Dedifferentiated amniotic fluid mesenchymal stem cell (primary cell): ENCODE measurements around the gene PRB3.

Experiments used
- DNase-seq: peaks from one replicate; pipeline ENCODE4 v3.0.0-alpha.2; 2016; ENCODE audit errors: extremely low spot score

Gene PRB3

DNA sequence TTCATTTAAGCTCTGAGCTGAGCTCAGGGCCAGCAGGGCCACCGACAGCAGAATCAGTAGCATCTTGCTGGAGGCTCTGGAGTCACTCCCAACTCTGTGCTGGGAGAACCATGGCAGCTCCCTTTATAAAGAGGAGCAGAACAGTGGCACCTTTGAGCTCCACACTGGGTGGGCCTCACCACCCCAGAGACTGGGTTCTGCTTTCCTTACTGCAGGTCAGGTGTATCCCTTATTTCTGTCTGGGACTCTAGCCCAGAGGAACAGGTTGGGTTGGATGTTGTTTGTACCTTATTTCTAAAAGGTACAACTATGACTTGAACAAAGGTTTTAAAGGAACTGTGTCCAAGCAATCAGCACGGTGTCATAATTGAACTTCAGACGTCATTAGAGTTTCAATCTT is at the start of gene PRB3:
PRB3 (minus strand) TSS at position 101 of the 400 bp plus-strand sequence; CDS start at position 63, 38 bp downstream.
- DNase-seq: no peak

DNA sequence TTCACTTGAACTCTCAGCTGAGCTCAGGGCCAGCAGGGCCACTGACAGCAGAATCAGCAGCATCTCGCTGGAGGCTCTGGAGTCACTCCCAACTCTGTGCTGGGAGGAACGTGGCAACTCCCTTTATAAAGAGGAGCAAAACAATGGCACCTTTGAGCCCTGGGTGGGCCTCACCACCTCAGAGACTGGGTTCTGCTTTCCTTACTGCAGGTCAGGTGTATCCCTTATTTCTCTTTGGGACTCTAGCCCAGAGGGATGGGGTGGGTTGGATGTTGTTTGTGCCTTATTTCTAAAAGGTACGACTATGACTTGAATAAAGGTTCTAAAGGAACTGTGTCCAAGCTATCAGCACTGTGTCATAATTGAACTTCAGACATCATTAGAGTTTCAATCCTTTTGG is 40.8 kb upstream of the PRB3 start, which contains the start of gene PRB4:
PRB4 (minus strand) TSS at position 101 of the 400 bp plus-strand sequence; CDS start at position 63, 38 bp downstream.
- DNase-seq: no peak

DNA sequence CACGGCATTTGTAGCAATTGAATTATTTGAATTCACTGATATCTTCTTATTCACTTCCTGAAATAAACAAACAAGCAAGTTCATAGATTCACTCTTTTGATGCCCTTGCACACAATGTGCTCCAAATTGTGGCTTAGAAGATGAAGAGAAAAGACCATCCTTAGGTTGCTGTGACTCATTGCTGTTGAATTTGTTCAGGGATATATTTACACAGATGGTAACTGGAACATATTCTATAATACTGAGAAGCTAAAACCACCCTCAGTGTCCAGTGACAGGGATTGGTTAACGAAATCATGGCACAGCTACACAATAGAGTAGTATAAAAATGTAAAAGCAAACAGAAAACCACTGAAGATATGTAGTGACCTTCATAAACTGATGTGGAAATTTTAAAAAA is 37.6 kb upstream of the PRB3 start:
- peak; percentile 14 for DNase-seq

DNA sequence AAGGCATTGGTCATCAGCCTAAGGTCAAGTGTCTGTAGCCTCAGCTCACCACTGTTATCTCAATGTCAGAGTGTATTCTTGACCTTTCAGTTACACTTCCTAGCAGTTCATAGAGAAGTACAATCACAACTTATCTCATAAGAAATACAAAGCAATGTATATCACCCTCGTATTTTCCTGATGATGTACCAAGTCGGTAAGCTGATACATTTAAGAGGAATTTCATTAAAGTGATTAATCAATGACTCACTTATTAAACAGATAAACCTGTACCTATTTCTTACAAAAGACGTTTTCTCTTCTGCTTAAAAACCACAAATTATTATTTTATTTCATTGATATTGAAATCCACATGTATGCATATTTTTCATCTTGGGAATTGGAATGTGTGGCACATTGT is 3.9 kb upstream of the PRB3 start:
- DNase-seq: no peak

DNA sequence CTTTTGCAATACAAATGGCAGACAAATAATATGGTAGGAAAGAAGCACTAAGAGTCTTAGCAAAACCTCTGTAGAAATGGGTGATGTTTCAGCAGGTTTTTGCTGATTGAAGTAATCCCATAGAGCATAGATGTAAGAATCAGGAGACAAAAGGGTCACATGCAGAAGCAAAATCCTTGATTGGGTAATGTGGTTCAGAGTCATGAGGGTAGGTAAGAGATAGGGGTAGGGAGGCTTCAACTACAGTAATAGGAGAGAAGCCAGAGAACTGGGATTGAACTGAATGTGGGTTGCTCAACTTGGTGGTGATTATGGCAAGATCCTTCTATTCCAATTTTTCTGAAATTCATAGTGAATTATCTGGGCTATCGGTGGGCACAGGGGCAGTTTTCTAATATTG is 5.0 kb downstream of the PRB3 start:
- DNase-seq: no peak

DNA sequence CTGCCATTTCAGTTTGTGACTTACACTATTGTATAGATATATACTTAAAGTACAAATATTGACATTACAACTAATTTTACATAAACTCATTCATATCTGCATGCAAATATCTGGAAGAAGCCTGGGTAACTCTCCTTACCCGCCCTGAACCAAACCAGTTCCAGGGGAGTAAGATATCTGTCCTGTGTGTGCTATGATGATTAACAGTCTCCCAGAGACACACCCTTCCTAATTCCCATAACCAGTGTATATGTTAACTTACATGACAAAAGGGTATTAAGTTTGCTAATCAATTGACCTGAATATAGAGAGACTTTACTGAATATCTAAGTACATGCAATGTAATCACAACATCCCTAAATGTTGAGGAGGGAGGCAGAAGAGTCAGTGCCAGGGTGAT is 23.0 kb downstream of the PRB3 start:
- no peak for DNase-seq

DNA sequence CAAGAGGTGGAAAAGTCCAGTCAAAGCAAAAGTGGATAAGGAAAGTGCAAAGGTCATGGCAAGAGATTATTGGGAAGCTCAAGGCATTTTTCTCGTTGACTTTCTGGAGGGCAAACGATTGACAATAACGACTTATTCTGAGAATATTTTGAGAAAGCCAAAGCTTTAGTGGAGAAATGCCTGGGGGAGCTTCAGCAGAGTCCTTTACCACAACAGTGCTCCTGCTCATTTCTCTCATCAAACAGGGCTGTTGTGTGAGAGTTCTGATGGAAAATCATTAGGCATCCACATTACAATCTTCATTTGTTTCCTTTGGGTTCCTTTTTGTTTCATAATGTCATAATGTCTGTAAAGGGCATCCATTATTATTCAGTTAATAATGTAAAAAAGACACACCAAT is 26.9 kb downstream of the PRB3 start:
- DNase-seq: no peak

DNA sequence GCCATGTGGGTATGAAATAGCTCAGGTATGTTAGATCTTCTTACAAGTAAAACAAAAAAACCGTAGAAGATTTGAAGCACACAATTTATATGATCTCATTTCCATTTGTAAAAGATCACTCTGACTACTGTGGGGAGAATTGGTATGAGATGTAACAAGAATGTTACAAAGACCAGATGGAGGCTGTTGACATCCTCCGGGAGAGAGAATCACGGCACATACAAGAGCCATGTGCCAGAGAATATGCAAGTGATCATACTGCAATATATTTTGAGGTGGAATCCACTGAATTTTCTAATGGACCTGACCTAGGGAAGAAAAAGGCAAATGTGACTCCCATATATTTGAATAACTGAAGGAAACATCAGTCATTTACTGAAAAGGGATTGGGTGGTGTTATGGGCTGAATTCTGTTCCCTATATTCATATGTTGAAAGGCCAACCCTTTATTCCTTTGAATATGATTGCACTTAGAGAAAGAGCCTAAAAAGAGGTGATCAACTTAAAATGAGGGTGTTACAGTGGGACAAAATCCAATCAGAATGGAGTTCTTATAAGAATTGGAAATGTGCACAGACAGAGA is 29.1 kb downstream of the PRB3 start:
- no peak for DNase-seq

DNA sequence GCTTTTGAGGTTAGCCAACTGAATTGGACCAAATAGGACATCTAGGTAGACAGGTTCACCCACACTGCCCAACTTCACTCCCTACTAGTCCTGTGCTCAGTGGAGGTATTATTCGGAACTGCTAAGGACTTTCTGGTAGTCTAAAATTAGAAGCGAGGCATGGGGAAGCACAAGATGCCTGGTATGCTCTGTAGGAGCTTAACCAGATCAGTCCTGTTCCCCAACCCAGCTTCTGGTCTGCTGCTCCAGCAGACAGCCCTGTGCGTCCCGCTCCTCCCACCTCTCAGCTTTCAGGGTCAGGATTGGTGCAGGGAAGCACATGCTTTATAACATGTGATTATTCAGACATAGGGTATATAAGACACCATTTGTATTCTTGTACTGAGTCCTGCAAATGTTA is 31.2 kb downstream of the PRB3 start:
- DNase-seq: no peak

DNA sequence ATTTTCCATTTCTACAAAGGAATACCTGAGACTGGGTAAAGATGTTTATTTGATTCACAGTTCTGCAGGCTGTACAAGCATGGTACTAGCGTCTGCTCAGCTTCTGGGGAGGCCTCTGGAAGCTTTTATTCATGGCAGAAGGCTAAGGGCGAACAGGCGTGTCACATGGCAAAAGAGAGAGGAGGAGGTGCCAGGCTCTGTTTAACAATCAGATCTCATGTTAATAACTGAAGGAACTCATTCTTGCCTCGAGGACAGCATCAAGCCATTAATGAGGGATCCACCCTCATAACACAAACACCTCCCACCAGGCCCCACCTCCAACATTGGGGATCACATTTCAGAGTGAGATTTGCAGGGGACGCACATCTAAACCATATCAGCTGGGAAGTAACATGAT is 36.0 kb downstream of the PRB3 start:
- no peak for DNase-seq

DNA sequence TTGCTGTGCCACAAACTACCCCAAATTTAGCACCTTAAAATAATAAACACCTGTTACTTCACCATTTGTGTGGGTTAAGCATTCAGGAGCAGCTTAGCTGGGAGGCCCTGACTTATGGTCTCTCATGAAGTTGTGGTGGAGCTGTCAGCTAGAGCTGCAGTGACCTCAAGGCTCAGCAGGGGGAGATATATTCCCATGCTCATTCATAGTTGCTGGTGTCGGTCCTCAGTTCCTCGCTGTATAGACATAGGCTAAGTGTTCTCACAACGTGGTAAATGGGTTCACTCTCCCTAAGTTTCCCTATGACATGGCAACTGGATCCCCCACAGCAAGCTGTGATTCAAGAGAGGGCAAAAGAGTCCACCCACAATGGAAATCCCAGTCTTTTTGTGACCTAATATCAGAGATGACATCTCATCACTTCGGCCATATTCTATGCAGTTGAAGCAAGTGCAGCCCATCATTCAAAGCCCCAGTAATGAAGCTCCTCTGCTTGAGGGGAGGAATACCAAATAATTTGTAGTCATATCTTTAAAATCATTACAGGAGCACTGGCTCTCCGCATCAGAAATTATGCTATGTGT is 41.1 kb downstream of the PRB3 start:
- peak; percentile 28 for DNase-seq

DNA sequence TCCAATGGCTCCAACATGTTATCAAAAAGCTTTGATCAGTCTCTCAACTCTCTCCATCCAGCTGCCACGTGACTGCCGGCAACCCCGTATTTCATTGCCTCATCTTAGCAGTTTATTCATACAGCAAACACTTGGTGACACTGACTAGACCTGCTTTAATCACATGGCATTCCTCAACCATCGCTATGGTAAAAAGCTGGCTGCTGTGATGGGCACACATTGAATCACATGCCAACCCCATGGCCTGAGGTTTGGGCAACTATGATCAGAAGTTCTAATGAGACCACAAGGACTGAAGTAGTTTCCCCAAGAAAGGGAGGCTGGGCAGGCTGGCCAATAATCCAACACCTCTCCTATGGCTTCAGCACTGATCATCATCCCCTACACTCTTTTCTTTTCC is 42.1 kb downstream of the PRB3 start:
- no peak for DNase-seq
